Stimulated activated CD4-positive, alpha-beta T cell treated with anti-CD3 and anti-CD28 coated beads, Interleukin-15, amount 100 ng/mL, for 1 hour (primary cell): Measurements from ENCODE around the gene OXA1L.
A peak's percentile ranks its signal among the peaks of the same experiment; 100 is the strongest.
"Not testable (repeated sequence)": the region's sequence is repeated elsewhere in the genome, so short reads cannot be mapped to it uniquely, and the experiment has no call there.

Experiments used
- DNase-seq, 2 donors: peaks; one replicate each; pipeline ENCODE4 v3.0.0-alpha.2; 2020; ENCODE audit warnings: low read depth in 1 of 2, low spot score in 1 of 2

Gene OXA1L

GRCh38 chr14:22766457-22767322, at the start of gene OXA1L:
Gene OXA1L, plus strand, starts transcription at chr14:22766688. Its CDS starts 14 bp downstream, at chr14:22766702.
- peak; percentile 79 to 90 for DNase-seq

- no peak for DNase-seq
Observed at GRCh38 chr14:22718091-22718490, 48.4 kb upstream of the OXA1L start.

GRCh38 chr14:22721213-22721612, 45.3 kb upstream of the OXA1L start:
- DNase-seq: no peak

GRCh38 chr14:22723815-22724214, 42.7 kb upstream of the OXA1L start:
- DNase-seq: no peak

- DNase-seq: not testable (repeated sequence)
Observed at GRCh38 chr14:22724847-22725246, 41.6 kb upstream of the OXA1L start.

- not testable (repeated sequence) for DNase-seq
Observed at GRCh38 chr14:22725374-22725773, 41.1 kb upstream of the OXA1L start.

- DNase-seq: no peak
Observed at GRCh38 chr14:22726012-22726411, 40.5 kb upstream of the OXA1L start.

GRCh38 chr14:22732062-22732461, 34.4 kb upstream of the OXA1L start:
- DNase-seq: not testable (repeated sequence)

- DNase-seq: no peak
Observed at GRCh38 chr14:22733829-22734228, 32.7 kb upstream of the OXA1L start.

GRCh38 chr14:22735096-22735495, 31.4 kb upstream of the OXA1L start:
- no peak for DNase-seq

- DNase-seq: not testable (repeated sequence)
Observed at GRCh38 chr14:22736384-22736783, 30.1 kb upstream of the OXA1L start.

GRCh38 chr14:22737052-22737451, 29.4 kb upstream of the OXA1L start:
- no peak for DNase-seq

- no peak for DNase-seq
Observed at GRCh38 chr14:22739423-22739822, 27.1 kb upstream of the OXA1L start.

- DNase-seq: no peak
Observed at GRCh38 chr14:22740020-22740419, 26.5 kb upstream of the OXA1L start.

- no peak for DNase-seq
Observed at GRCh38 chr14:22747769-22748168, 18.7 kb upstream of the OXA1L start.

GRCh38 chr14:22748206-22748605, 18.3 kb upstream of the OXA1L start:
- no peak for DNase-seq

- no peak for DNase-seq
Observed at GRCh38 chr14:22748631-22749068, 17.8 kb upstream of the OXA1L start.

GRCh38 chr14:22752422-22752821, 14.1 kb upstream of the OXA1L start:
- no peak for DNase-seq

- no peak for DNase-seq
Observed at GRCh38 chr14:22753586-22753985, 12.9 kb upstream of the OXA1L start.

- not testable (repeated sequence) for DNase-seq
Observed at GRCh38 chr14:22757972-22758650, 8.4 kb upstream of the OXA1L start.

GRCh38 chr14:22761734-22762133, 4.8 kb upstream of the OXA1L start:
- DNase-seq: no peak

GRCh38 chr14:22764382-22764781, 2.1 kb upstream of the OXA1L start:
- DNase-seq: no peak

- DNase-seq: no peak
Observed at GRCh38 chr14:22767323-22767589, 768 bp downstream of the OXA1L start.
